ENCODE data around the gene ITPR1. TPM values are rescaled to one million over a fixed set of nuclear protein-coding genes. Genes with fewer than 3 reads are reported as not detected.

Gene ITPR1
- total and polyA plus RNA-seq, 10 of the 15 experiments (the other 5 are each of a cell fraction or from before 2014, with no cell fraction given) = 12.2 to 239 (median 28.4) TPM

- TF ChIP-seq CTCF (IDR thresholded peaks at IDR 0.05 in 2 of 3, conservative IDR thresholded peaks at IDR 0.05 in 1 of 3; ENCODE audit: control insufficient read depth in 2 of 3, extremely low read depth in 1 of 3, insufficient read depth in 1 of 3, low read depth in 3 of 3, low read length in 3 of 3) = no peak
- no peak for TF ChIP-seq ELK1 (IDR thresholded peaks at IDR 0.05; ENCODE audit: low read depth, low read length)
- peak; percentile 52; the same call in 1 of the 2 replicates for TF ChIP-seq DPF2 (IDR thresholded peaks at IDR 0.05)
- TF ChIP-seq ZBTB11 (CRISPR knock-in tag; IDR thresholded peaks at IDR 0.05) = no peak
- TF ChIP-seq ASH2L (IDR thresholded peaks at IDR 0.05; ENCODE audit: borderline replicate concordance, low read depth) = no peak
- no peak for TF ChIP-seq SIX5 (IDR thresholded peaks at IDR 0.05; ENCODE audit: low read depth, low read length, severe bottlenecking)
- no peak for TF ChIP-seq KLF5 (IDR thresholded peaks at IDR 0.05; ENCODE audit: partially characterized antibody)
- TF ChIP-seq MAX (IDR thresholded peaks at IDR 0.05; ENCODE audit: low read depth, low read length) = no peak
- 0 out of 2 replicates have a peak, but pooled peaks have one; percentile 16 for TF ChIP-seq NR2F1 (conservative IDR thresholded peaks at IDR 0.05)
- TF ChIP-seq SREBF1 (IDR thresholded peaks at IDR 0.05; ENCODE audit: low read length) = no peak
- TF ChIP-seq HDAC2 (IDR thresholded peaks at IDR 0.05) = no peak
- TF ChIP-seq BCLAF1 (IDR thresholded peaks at IDR 0.05) = no peak
- no peak; the same call in 1 of the 2 replicates for TF ChIP-seq ATF7 (IDR thresholded peaks at IDR 0.05; ENCODE audit: low read depth)
- no peak for TF ChIP-seq GABPA (IDR thresholded peaks at IDR 0.05; ENCODE audit: low read depth)
- peak; percentile 52; the same call in 1 of the 2 replicates for TF ChIP-seq ZNF592 (IDR thresholded peaks at IDR 0.05)
Measured at GRCh38 chr3:4748701-4749378, 255.7 kb downstream of the ITPR1 start (continued).

Data from GM12878 (cell line).